Activated CD8-positive, alpha-beta memory T cell treated with anti-CD3 and anti-CD28 coated beads, Interleukin-2, amount 50 U/mL, for 24 hours (primary cell): ENCODE measurements around the gene ZNF81.
"Not testable (repeated sequence)": the region's sequence is repeated elsewhere in the genome, so short reads cannot be mapped to it uniquely, and the experiment has no call there.

Experiments used
- DNase-seq: peaks from one replicate; pipeline ENCODE4 v3.0.0-alpha.2; 2020; ENCODE audit errors: extremely low read depth

ZNF81 gene

DNA sequence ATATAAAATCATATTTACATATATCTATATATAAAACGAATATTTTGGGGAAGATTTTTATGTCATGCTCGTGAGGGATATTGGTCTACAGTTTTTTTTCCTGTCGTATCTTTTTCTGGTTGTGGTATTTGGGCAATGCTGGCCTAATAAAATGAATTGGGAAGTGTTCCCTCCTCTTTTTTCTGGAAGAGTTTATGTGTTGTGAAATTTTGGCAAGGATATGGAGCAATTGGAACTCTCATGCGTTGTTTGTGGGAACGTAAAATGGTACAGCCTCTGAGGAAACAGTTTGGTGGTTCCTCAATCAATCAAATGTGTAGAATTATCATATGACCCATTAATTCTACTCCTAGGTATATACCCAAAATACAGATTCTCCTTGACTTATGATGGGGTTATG, 97.2 kb downstream of the ZNF81 start:
- DNase-seq = no peak

DNA sequence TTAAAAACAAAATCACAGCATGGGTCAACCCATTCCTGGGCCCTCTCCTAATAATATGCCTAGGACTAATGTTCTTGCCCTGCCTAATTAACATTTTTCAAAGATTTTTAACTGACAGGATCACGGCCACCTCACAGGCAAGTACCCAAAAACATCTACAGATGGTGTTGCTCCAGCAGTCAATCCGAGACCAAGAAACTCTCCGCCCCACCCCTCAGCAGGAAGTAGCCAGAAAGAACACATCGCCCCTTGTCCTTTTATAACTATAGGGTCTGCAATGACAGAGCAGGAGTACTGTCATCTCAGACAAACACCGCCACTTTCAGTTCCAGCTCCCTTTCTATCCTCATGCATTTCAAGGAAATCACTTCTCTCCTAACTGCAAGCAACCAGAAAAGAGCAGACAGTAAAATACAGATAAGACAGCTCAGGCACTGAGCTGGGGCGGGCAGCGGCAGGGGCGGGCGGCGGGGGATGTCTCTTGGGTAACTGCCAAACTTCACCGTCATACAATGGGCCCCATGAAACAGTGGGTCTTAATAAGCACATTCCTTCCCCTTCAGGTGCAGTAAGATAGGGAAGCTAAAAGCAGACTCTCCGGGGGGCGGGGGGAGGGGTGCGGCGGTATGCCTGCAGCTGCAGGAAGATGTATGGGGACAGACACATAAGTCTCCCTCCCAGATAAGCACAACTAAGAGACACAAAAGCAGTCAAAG, 99.7 kb downstream of the ZNF81 start:
- DNase-seq = no peak

DNA sequence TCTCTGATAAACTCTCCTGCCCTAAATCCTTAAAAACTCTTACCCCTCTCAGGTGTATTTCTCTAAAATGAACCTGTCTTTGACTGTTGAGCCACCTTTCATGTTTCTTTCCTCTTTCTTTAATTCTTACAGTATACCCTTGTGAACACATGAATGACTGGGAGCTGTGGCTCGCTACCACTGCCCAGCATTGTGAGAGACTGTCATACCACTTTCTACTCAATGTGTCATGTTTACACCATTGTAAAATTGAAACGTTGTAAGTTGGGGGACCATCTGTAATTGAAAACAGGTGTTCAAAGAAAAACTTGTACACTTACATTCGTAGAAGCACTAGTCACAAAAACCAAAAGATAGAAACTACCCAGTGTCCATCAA, 100.2 kb downstream of the ZNF81 start:
- no peak for DNase-seq

DNA sequence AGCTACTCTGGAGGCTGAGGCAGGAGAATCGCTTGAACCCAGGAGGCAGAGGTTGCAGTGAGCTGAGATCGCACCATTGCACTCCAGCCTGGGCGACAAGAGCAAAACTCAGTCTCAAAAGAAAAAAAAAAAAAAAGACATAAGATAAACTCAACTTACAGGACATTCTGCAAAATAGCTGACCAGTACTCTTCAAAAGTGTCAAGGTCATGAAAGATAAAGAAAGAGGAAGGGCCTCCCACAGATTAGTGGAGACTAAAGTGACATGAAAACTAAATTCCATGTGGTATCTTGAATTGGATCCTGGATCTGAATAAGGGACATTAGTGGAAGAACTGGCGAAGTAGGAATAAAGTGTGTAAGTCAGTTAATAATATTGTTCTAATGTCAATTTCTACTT, 103.7 kb downstream of the ZNF81 start:
- DNase-seq = no peak

DNA sequence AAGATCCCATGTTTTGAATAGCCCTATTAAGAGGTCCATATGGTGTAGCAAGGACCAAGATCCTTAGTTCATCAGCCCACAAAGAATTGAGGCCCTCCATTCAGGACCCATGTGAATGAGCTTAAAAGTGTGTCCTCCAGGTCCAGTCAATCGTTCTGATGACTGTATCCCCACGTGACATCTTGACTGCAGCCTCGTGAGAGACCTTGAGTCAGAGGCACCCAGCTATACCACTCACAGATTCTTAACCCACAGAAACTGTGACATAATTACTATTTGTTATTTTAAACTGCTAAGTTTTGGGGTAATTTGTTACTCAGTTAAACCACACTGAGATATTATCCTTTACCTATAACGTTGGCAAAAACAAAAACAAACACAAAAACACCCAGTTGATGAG, 104.7 kb downstream of the ZNF81 start:
- no peak for DNase-seq

DNA sequence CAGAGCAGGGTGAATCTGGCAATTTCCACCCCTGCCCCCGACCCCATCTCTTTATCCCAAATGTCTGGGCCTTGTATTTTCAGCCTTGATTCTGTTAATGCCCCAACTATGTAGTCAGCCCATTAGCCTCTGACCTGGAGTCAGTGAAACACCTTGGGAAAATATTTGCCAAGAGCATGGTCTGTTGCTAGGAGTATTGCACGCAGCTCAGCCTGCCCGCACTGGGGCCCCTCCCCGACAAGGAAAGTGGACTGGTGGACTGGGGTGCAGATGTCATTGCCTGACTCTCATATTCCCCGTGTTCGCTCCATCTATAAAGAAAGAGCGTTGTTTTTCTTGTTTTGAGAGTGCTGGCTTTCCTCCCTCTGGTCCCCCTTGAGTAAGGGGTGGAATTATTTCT, 118.6 kb downstream of the ZNF81 start:
- not testable (repeated sequence) for DNase-seq

DNA sequence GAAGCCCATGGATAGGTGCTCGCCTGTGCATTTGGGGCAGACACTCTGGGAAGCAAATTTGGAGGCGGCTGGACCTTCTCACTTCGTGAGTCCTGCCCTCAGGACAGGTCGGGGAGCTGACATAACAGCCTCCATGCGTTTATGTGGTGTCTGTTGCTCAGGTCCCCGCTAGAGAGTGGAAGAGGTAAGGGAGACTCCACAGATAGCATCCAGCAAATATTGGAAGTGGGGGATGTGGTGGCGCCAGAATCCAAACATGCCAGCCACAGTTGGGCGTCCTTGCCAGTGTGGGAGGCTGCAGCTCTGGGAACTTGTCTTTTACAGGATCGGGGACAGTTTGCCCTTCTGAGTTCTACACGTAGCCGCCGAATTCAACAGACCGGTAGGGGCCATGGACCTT, 119.3 kb downstream of the ZNF81 start:
- no peak for DNase-seq

DNA sequence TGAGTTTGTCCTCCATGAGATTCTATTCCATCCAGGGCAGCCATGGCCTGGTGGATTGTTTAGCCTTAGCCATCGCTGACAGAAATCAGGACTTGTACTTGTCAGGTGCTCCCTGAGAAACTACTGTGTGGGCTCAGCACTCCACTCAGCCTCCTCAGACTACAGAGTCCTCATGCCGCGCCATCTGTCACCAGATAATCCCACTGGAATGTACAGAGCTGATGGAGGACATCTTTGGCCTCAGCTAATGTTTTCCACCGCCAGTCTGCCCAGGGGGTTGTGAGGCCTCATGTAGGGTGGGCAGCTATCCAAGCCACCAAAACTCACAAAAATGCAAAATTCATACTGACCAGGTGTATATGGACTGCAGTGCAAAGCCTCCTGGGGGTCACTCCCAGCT, 121.5 kb downstream of the ZNF81 start:
- DNase-seq = not testable (repeated sequence)

DNA sequence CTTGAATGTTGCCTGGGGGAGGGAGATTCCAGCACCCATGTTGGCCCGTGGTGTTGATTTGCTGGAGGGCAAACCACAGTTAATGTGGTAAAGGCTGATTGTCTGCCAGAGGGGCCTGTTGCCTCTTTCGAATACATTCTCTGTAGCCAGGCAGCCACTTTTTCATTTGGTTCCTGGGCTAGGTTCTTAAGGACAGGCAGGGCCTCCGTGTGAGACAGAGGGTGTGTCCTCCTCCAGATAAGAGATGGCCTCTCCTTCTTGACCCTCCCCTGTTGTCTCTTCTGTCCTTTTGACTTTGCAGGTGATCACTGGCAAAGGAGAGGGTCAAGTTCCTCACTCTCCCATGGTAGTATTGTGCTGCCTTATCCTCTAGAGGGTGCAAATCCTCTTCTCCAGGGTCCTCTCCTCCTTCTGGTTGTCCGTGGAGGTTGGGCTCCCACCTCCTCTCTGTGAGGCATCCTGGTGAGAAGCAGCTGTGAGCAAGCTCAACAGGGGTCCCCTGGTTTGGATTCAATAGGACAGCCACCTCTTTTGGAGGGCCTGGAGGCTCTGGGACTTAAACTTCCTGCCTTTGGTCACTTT, 122.2 kb downstream of the ZNF81 start:
- DNase-seq = no peak

DNA sequence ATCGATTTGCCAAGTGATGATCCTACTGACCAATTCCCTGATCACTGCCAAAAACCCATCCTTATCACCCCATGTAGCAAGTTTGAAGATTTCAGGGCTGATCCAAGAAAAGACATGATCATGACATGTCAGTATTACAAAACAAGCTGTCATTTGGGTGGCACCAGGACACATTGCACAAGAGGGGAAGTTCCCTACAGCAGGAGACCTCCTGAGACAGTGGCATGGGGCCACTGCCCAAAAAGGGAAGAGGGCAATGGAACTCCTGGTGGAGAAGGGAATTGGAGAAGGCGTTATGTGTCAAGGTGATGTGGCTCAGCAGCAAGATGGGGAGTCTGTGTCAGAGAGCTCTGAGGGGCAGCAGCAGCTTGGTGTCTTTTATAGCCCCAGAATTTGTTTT, 123.7 kb downstream of the ZNF81 start:
- DNase-seq = no peak

DNA sequence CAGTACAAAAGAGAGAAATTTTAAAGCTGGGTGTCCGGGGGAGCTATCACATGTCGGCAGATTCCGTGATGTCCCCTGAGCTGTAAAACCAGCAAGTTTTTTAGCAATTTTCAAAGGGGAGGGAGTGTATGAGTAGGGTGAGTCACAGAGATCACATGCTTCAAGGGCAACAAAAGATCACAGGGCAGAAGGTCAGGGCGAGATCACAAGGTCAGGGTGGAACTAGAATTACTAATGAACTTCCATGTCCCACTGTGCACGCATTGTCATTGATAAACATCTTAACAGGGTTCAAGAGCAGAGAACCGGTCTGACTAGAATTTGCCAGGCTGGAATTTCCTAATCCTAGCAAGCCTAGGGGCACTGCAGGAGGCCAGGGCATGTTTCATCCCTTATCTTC, 125.1 kb downstream of the ZNF81 start:
- not testable (repeated sequence) for DNase-seq

DNA sequence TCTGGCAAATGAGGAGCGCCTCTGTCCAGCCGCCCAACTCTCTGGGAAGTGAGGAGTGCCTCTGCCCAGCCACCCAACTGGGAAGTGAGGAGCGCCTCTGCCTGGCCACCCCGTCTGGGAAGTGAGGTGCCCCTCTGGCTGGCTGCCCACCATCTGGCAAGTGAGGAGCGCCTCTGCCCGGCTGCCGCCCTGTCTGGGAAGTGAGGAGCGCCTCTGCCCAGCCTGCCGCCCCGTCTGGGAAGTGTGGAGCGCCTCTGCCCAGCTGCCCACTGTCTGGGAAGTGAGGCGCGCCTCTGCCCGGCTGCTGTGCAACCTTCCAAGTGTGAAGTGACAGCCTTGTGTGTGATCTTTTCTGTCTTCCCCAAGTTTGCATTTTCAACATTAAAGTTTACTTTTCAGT, 128.8 kb downstream of the ZNF81 start:
- not testable (repeated sequence) for DNase-seq
